T-cell (primary cell): Measurements from ENCODE around the gene TMED3. TPM values are rescaled to one million over a fixed set of nuclear protein-coding genes. Genes with fewer than 3 reads are reported as not detected.
A peak's percentile ranks its signal among the peaks of the same experiment; 100 is the strongest.

Source experiments
- ATAC-seq, 4 experiments: fragments of 200-7000 bp in 3 of 4; fragments of 150-1000 bp in 1 of 4; cut with Tn5 transposase; replicated peaks in 1 of 4; 1 replicate in 3 of 4; 2 replicates in 1 of 4; pipeline ENCODE4 v1.10.0; 2021; ENCODE audit warnings: moderate library complexity in 3 of 4, mild to moderate bottlenecking in 2 of 4, moderate number of reproducible peaks in 1 of 4
- CTCF ChIA-PET, 2 donors: fragments of 300-600 bp; sonication (Branson Sonifier 250); formaldehyde crosslinking; loops; one replicate each; lab custom pipeline; 2022; ENCODE audit warnings: antibody characterized with exemption in 2 of 2; lab: Charles Lee
- POLR2A ChIA-PET, 2 donors: fragments of 300-600 bp; sonication (Branson Sonifier 250); formaldehyde crosslinking; loops; one replicate each; lab custom pipeline; 2022; ENCODE audit warnings: antibody characterized with exemption in 2 of 2; lab: Charles Lee
- DNase-seq, 35 experiments: peaks; one replicate each; pipeline versions ENCODE4 v3.0.0 to v3.0.0-alpha.2; 2013 to 2023
- H3K27ac ChIP-seq: one replicate; pipeline ENCODE4 v1.5.1; 2013; ENCODE audit warnings: low read length
- H3K27me3 ChIP-seq, 2 experiments: replicated peaks in 1 of 2; 1 replicate in 1 of 2; 2 replicates in 1 of 2; pipeline versions ENCODE4 v1.6.1 to v1.7.0; 2013; ENCODE audit warnings: low read length in 1 of 2, mixed read lengths in 1 of 2; ENCODE audit not compliant: control insufficient read depth in 2 of 2, insufficient read depth in 2 of 2; ENCODE audit errors: extremely low read depth in 1 of 2
- H3K36me3 ChIP-seq, 2 donors: 1 replicate in 1 of 2; 2 replicates in 1 of 2; pipeline versions ENCODE4 v1.6.1 to v1.7.0; 2013; ENCODE audit warnings: low read length in 1 of 2; ENCODE audit not compliant: control insufficient read depth in 2 of 2, insufficient read depth in 1 of 2; ENCODE audit errors: extremely low read depth in 1 of 2
- H3K4me1 ChIP-seq, 2 experiments: 1 replicate in 1 of 2; 2 replicates in 1 of 2; pipeline versions ENCODE4 v1.6.1 to v1.7.0; 2013; ENCODE audit warnings: low read length in 2 of 2, mixed read lengths in 1 of 2; ENCODE audit not compliant: insufficient read depth in 2 of 2, control insufficient read depth in 1 of 2; ENCODE audit errors: extremely low read depth in 1 of 2
- H3K4me3 ChIP-seq, 2 donors: 1 replicate in 1 of 2; 2 replicates in 1 of 2; pipeline versions ENCODE4 v1.5.1 to v1.7.0; 2013; ENCODE audit warnings: mild to moderate bottlenecking in 2 of 2, low read length in 1 of 2, moderate library complexity in 1 of 2; ENCODE audit not compliant: control insufficient read depth in 1 of 2; ENCODE audit errors: extremely low read depth in 1 of 2
- H3K9me3 ChIP-seq: 2 replicates; pipeline ENCODE4 v1.7.0; 2013
- H3K27ac Mint-ChIP-seq, 2 donors: one replicate each; pipeline ENCODE4 v1.8.0; 2020 to 2021; ENCODE audit warnings: mild to moderate bottlenecking in 2 of 2, mixed read lengths in 2 of 2
- H3K27me3 Mint-ChIP-seq, 2 donors: one replicate each; pipeline ENCODE4 v1.8.0; 2021 to 2022; ENCODE audit warnings: mixed read lengths in 2 of 2
- H3K36me3 Mint-ChIP-seq: one replicate; pipeline ENCODE4 v1.8.0; 2021; ENCODE audit warnings: mixed read lengths
- H3K4me1 Mint-ChIP-seq, 3 donors: one replicate each; pipeline ENCODE4 v1.8.0; 2020 to 2022; ENCODE audit warnings: mixed read lengths in 3 of 3, mild to moderate bottlenecking in 1 of 3
- H3K4me3 Mint-ChIP-seq, 3 donors: one replicate each; pipeline ENCODE4 v1.8.0; 2020 to 2022; ENCODE audit warnings: mild to moderate bottlenecking in 3 of 3, mixed read lengths in 3 of 3, moderate library complexity in 3 of 3
- H3K9me3 Mint-ChIP-seq, 3 donors: one replicate each; pipeline ENCODE4 v1.8.0; 2020 to 2022; ENCODE audit warnings: mixed read lengths in 3 of 3
- WGBS: methylation state at CpG from one replicate; pipeline ENCODE4 v1.1.5; 2013; ENCODE audit warnings: missing lambda C conversion rate; ENCODE audit not compliant: insufficient coverage; 5-methylcytosine and 5-hydroxymethylcytosine counted together
- total RNA-seq, 35 experiments: library from RNA in 6 of 35; stranded (reverse) in 6 of 35; fragments of 120-200 nt in 1 of 35; gene quantifications; one replicate each; pipeline versions ENCODE4 v1.2.1 to v1.2.4 and lab custom pipeline; 2013 to 2026

Gene TMED3
- total RNA-seq, 5 donors from 2014 or later (not counting 1 experiment from before 2014, with no cell fraction given): 20.3 to 27.5 (median 23.8) TPM

DNA sequence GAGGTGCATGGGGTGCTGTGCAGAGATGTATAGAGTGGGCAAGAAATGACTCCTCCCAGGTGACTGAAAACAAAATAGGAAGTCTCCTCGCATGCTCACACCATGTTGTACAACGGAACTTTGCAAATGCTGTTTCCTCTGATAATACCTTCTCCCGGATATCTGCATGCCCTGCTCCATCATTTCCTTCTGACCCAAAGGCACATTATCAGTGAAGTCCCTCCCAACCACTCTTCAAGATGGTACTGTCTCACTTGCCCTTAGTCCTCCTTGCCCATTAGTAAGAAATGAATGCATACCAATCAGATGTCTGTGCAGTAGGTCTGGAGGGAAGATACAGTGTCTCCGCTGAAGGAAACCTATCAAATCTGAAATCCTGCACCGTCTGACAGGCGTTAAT is 12.0 kb downstream of the TMED3 start:
- H3K4me1 ChIP-seq: peaks cover 0 to 5% of the 10 kb centered on the region in 2 experiments
- no peaks in the 10 kb centered on the region for H3K9me3 ChIP-seq
- ChIA-PET POLR2A (no interaction called here), CTCF (no interaction called here)
- no peak for ATAC-seq
- no peaks in the 10 kb centered on the region for H3K27me3 Mint-ChIP-seq
- H3K27me3 ChIP-seq: no peaks in the 10 kb centered on the region
- peaks cover 17 to 18% (median 17%) of the 10 kb centered on the region in 3 donors for H3K4me1 Mint-ChIP-seq
- H3K4me3 Mint-ChIP-seq: no peak overlapping the region
- H3K9me3 Mint-ChIP-seq: no peaks in the 10 kb centered on the region
- DNase-seq: no peak
- no peak overlapping the region for H3K4me3 ChIP-seq
- H3K36me3 ChIP-seq: peaks cover 7 to 67% of the 10 kb centered on the region in 2 donors
- no peak overlapping the region for H3K27ac Mint-ChIP-seq
- peaks cover 86% of the 10 kb centered on the region for H3K36me3 Mint-ChIP-seq
- WGBS: 81% methylated on average over 3 of the region's 6 CpGs
- no peak overlapping the region for H3K27ac ChIP-seq

DNA sequence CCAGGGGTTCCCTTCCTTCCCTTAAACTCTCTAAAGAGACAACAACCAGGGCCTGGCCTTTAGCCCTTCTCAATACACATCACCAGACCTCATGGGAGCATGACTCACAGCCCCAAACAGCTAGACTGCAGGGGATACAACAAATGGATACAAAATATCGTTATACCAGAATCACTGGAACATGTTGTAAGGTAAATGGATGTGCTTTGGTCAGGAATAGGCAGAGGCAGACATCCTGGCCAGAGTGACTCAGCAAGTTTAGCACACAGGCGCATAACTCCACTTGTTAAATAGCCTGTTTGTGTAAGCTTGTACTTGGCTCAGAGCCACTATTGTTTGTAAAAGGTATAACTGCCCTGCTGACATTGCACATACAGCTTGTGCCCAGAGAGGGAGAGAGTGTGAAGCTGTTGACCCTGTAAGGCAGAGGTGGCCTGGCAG is 18.3 kb downstream of the TMED3 start:
- no peak overlapping the region for H3K4me3 ChIP-seq
- WGBS: 90% methylated on average over 2 of the region's 2 CpGs
- DNase-seq (no peak), ATAC-seq (no peak)
- no peaks in the 10 kb centered on the region for H3K27me3 ChIP-seq
- H3K27ac Mint-ChIP-seq: no peak overlapping the region
- no peaks in the 10 kb centered on the region for H3K9me3 Mint-ChIP-seq
- CTCF ChIA-PET: no interaction called here
- H3K4me1 ChIP-seq: no peaks in the 10 kb centered on the region
- POLR2A ChIA-PET: no interaction called here
- peaks cover 41% of the 10 kb centered on the region for H3K36me3 Mint-ChIP-seq
- H3K4me3 Mint-ChIP-seq: no peak overlapping the region
- no peaks in the 10 kb centered on the region for H3K4me1 Mint-ChIP-seq
- peaks cover 2 to 29% of the 10 kb centered on the region in 2 donors for H3K36me3 ChIP-seq
- H3K27ac ChIP-seq: no peak overlapping the region
- H3K27me3 Mint-ChIP-seq: no peaks in the 10 kb centered on the region
- H3K9me3 ChIP-seq: no peaks in the 10 kb centered on the region

DNA sequence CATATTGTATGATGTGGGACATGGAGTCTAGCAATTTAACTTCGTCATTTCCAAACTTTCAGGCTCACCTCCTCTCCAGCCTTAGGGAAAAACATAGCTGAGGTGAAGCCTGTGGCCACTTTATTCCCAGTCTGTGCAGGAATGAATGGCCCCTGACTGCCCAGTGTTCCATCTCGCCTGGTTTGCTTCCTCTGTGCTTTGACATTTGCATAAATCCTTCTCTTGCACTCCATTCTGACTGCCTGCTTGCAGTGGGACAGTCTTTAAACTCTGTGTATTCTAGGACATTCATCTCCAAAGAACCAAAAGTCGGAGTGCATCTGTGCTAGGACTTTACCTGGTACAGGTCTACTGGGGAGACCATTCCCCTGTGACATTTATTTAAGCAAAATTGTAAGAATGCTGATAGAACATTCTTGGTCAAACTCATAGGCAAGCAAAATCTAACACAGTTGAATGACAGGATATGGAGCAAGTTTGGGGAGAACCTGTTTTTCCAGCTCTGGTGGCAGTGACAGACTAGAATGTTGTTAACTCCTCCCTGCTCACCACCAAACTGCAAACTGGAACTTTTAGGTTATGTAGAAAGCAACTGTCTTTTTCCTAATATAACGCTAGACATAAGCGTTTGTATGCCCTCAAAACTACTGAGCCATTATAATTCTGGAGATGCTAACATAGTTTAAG is 22.1 kb downstream of the TMED3 start:
- H3K27me3 ChIP-seq: no peaks in the 10 kb centered on the region
- ChIA-PET CTCF (no interaction called here), POLR2A (no interaction called here)
- H3K4me1 ChIP-seq: peaks cover 0 to 3% of the 10 kb centered on the region in 2 experiments
- ATAC-seq: no peak
- Mint-ChIP-seq H3K27ac (no peak overlapping the region), H3K4me3 (no peak overlapping the region), H3K36me3 (peaks cover 7% of the 10 kb centered on the region), H3K9me3 (no peaks in the 10 kb centered on the region), H3K4me1 (peaks cover 0 to 2% (median 0%) of the 10 kb centered on the region in 3 donors), H3K27me3 (no peaks in the 10 kb centered on the region)
- H3K36me3 ChIP-seq: peaks cover 2 to 6% of the 10 kb centered on the region in 2 donors
- no peak overlapping the region for H3K4me3 ChIP-seq
- DNase-seq: no peak
- no peaks in the 10 kb centered on the region for H3K9me3 ChIP-seq
- WGBS: 81% methylated on average over 3 of the region's 5 CpGs
- H3K27ac ChIP-seq: no peak overlapping the region

DNA sequence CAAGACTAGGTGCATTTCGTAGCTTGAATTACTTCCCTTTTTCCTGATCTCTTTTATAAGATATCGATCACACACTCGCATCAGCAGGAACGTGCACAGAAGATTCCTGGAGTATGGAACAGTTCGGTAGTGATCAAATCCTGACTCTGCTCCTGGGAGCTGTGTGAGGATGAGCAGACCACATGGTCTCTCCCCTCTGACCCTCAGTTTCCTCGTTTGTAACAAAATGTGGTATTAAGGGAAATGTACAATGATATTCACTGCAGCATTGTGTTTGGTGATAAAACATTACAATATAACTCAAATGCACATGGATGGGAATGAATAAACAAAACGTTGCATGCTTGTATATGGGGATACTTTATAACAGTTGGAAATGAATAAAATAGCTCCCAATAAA is 26.7 kb downstream of the TMED3 start:
- Histone ChIP-seq H3K9me3 (no peaks in the 10 kb centered on the region), H3K36me3 (no peaks in the 10 kb centered on the region), H3K27me3 (no peaks in the 10 kb centered on the region), H3K4me3 (no peak overlapping the region), H3K4me1 (peaks cover 0 to 3% of the 10 kb centered on the region in 2 experiments), H3K27ac (no peak overlapping the region)
- Mint-ChIP-seq H3K4me1 (peaks cover 0 to 2% (median 0%) of the 10 kb centered on the region in 3 donors), H3K4me3 (no peak overlapping the region), H3K27me3 (no peaks in the 10 kb centered on the region), H3K9me3 (no peaks in the 10 kb centered on the region), H3K36me3 (no peaks in the 10 kb centered on the region), H3K27ac (no peak overlapping the region)
- DNase-seq (no peak), ATAC-seq (no peak)
- 100% methylated on average over 1 of the region's 7 CpGs for WGBS
- POLR2A ChIA-PET: no interaction called here
- CTCF ChIA-PET: no interaction called here

DNA sequence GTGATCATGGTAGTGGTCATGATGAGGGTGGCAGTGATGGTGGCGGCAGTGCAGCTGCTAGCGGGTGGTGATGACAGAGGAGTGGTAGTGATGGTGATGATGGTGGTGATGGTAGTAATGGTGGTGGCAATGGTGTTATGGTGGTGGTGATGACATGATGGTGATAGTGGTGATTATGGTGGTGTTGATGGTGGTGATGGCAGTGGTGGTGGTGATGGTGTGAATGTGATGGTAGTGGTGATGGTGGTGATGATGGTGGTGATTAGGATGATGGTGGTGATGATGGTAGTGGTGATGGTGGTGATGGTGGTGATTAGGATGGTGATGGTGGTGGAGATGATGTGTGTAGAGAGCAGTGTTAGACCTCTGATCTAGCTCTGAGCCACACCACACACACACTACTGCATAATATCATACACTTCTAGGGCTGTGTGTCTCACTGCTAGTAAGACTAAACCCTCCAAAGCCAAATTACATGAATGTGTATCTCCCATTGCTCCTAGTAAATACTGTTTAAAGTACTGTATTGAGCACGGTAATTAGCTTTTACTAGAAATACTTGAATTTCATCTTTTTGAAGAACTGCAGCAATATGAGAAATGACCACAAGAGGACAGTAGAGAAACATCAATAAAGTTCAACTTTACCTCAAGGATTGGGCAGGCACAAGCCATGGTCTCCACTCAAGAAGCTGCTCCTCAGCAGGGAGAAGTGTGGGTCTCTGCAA is 28.8 kb downstream of the TMED3 start:
- no peak overlapping the region for H3K4me3 ChIP-seq
- Mint-ChIP-seq H3K27me3 (no peaks in the 10 kb centered on the region), H3K36me3 (no peaks in the 10 kb centered on the region), H3K9me3 (no peaks in the 10 kb centered on the region), H3K27ac (no peak overlapping the region), H3K4me1 (peaks cover 0 to 2% (median 0%) of the 10 kb centered on the region in 3 donors), H3K4me3 (no peak overlapping the region)
- no peak for ATAC-seq
- CTCF ChIA-PET: interaction anchor here (0.6 to 0.9 kb wide), 4 partner anchors 27 to 836 kb away, joined by 3 read pairs; no protein-coding TSS in a partner anchor
- peak in 1 of 35 experiments; percentile 19 for DNase-seq
- no peaks in the 10 kb centered on the region for H3K9me3 ChIP-seq
- POLR2A ChIA-PET: interaction anchor here in 1 of 2 donors (0.5 kb wide), 1 partner anchor 646 kb away, joined by 3 read pairs; no protein-coding TSS in a partner anchor
- WGBS: 87% methylated on average over 2 of the region's 3 CpGs
- no peak overlapping the region for H3K27ac ChIP-seq
- peaks cover 0 to 3% of the 10 kb centered on the region in 2 experiments for H3K4me1 ChIP-seq
- H3K36me3 ChIP-seq: no peaks in the 10 kb centered on the region
- no peaks in the 10 kb centered on the region for H3K27me3 ChIP-seq

DNA sequence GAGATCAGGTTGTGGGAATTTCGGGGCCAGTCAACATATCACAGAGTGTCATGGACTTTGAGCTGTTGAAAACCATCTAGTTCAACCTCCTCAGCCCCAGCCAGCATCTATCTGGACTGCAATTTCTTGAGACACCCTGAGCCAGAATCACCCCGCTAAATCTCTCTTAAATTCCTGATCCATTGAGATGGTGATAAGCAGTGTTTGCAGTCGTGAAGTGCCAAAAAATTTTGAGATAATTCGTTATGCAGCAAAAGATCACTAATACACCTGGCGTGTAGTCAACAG is 29.3 kb downstream of the TMED3 start:
- H3K27ac Mint-ChIP-seq: no peak overlapping the region
- H3K36me3 ChIP-seq: no peaks in the 10 kb centered on the region

More for the DNA sequence above, 29.3 kb downstream of the TMED3 start:
- H3K4me3 ChIP-seq: no peak overlapping the region
- H3K27me3 ChIP-seq: no peaks in the 10 kb centered on the region
- Mint-ChIP-seq H3K27me3 (no peaks in the 10 kb centered on the region), H3K4me3 (no peak overlapping the region), H3K9me3 (no peaks in the 10 kb centered on the region), H3K4me1 (peaks cover 0 to 2% (median 0%) of the 10 kb centered on the region in 3 donors), H3K36me3 (no peaks in the 10 kb centered on the region)
- H3K9me3 ChIP-seq: no peaks in the 10 kb centered on the region
- no peak overlapping the region for H3K27ac ChIP-seq
- POLR2A ChIA-PET: no interaction called here
- 80% methylated on average over 1 of the region's 5 CpGs for WGBS
- peaks cover 0 to 3% of the 10 kb centered on the region in 2 experiments for H3K4me1 ChIP-seq
- DNase-seq: no peak
- CTCF ChIA-PET: interaction anchor here in 1 of 2 donors (0.8 kb wide), 1 partner anchor 653 kb away, joined by 3 read pairs; no protein-coding TSS in a partner anchor
- ATAC-seq: no peak
